Esophagus muscularis mucosa (tissue), 4 donors: ENCODE data around the gene F2R.

Experiments
- EP300 ChIP-seq: sonication (generic); formaldehyde crosslinking; IDR thresholded peaks from one replicate; pipeline ENCODE4 v1.6.1; 2017; ENCODE audit warnings: antibody characterized with exemption
- POLR2A ChIP-seq: fragments of 450-650 bp; IDR thresholded peaks from one replicate; pipeline ENCODE4 v1.6.1; 2017; ENCODE audit warnings: antibody characterized with exemption, moderate library complexity, mild to moderate bottlenecking, low read depth
- TF ChIP-seq, protein P1 (sequence below), 3 experiments: fragments of 200-600 bp in 2 of 3; fragments of 450-650 bp in 1 of 3; sonication (generic) in 2 of 3; IDR thresholded peaks; one replicate each; pipeline ENCODE4 v1.5.1; 2017 to 2019; ENCODE audit warnings: antibody characterized with exemption in 3 of 3, mild to moderate bottlenecking in 2 of 3, moderate library complexity in 1 of 3

GRCh38 chr5:76732405-76733048 is 16.6 kb downstream of the F2R start:
- TF ChIP-seq, protein P1, sequence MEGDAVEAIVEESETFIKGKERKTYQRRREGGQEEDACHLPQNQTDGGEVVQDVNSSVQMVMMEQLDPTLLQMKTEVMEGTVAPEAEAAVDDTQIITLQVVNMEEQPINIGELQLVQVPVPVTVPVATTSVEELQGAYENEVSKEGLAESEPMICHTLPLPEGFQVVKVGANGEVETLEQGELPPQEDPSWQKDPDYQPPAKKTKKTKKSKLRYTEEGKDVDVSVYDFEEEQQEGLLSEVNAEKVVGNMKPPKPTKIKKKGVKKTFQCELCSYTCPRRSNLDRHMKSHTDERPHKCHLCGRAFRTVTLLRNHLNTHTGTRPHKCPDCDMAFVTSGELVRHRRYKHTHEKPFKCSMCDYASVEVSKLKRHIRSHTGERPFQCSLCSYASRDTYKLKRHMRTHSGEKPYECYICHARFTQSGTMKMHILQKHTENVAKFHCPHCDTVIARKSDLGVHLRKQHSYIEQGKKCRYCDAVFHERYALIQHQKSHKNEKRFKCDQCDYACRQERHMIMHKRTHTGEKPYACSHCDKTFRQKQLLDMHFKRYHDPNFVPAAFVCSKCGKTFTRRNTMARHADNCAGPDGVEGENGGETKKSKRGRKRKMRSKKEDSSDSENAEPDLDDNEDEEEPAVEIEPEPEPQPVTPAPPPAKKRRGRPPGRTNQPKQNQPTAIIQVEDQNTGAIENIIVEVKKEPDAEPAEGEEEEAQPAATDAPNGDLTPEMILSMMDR (IDR thresholded peaks at IDR 0.05) = no peak
- no peak for TF ChIP-seq EP300
- TF ChIP-seq POLR2A = no peak
